Activated T-helper 1 cell treated with Interleukin-2 at 50 U/mL for 16 hours (primary cell): ENCODE data around the gene DUSP3.
A peak's percentile ranks its signal among the peaks of the same experiment; 100 is the strongest.

Source experiments
- DNase-seq: peaks from one replicate; pipeline ENCODE4 v3.0.0-alpha.2; 2020; ENCODE audit warnings: low read depth

DUSP3 gene

GRCh38 chr17:43768382-43768781, 10.4 kb downstream of the DUSP3 start:
- DNase-seq, result no peak

- DNase-seq, result no peak
Measured at GRCh38 chr17:43767713-43768059, 11.1 kb downstream of the DUSP3 start.

GRCh38 chr17:43767053-43767712, 11.6 kb downstream of the DUSP3 start:
- DNase-seq, result no peak

GRCh38 chr17:43766413-43767052, 12.2 kb downstream of the DUSP3 start:
- peak; percentile 15 for DNase-seq

- peak; percentile 75 for DNase-seq
Measured at GRCh38 chr17:43760254-43760852, 18.4 kb downstream of the DUSP3 start.

GRCh38 chr17:43759836-43760235, 18.9 kb downstream of the DUSP3 start:
- no peak for DNase-seq

- DNase-seq, result no peak
Measured at GRCh38 chr17:43758497-43759174, 20.1 kb downstream of the DUSP3 start, which contains the start of gene SOST. Gene SOST (minus strand): TSS chr17:43758791. CDS start chr17:43758741, 50 bp downstream.

GRCh38 chr17:43758086-43758485, 20.7 kb downstream of the DUSP3 start:
- DNase-seq, result no peak

GRCh38 chr17:43757171-43757660, 21.6 kb downstream of the DUSP3 start:
- DNase-seq, result no peak

- DNase-seq, result no peak
Measured at GRCh38 chr17:43756201-43756600, 22.6 kb downstream of the DUSP3 start.

- DNase-seq, result no peak
Measured at GRCh38 chr17:43755389-43755875, 23.3 kb downstream of the DUSP3 start.

GRCh38 chr17:43754947-43755346, 23.8 kb downstream of the DUSP3 start:
- DNase-seq, result no peak

- no peak for DNase-seq
Measured at GRCh38 chr17:43753493-43754129, 25.2 kb downstream of the DUSP3 start.

- no peak for DNase-seq
Measured at GRCh38 chr17:43750153-43750552, 28.6 kb downstream of the DUSP3 start.

GRCh38 chr17:43745541-43745940, 33.2 kb downstream of the DUSP3 start:
- no peak for DNase-seq

GRCh38 chr17:43741636-43742035, 37.1 kb downstream of the DUSP3 start:
- DNase-seq, result no peak

GRCh38 chr17:43740541-43740940, 38.2 kb downstream of the DUSP3 start:
- DNase-seq, result no peak

- DNase-seq, result no peak
Measured at GRCh38 chr17:43737722-43738121, 41.1 kb downstream of the DUSP3 start.

- no peak for DNase-seq
Measured at GRCh38 chr17:43736389-43736788, 42.4 kb downstream of the DUSP3 start.

- no peak for DNase-seq
Measured at GRCh38 chr17:43734376-43734775, 44.4 kb downstream of the DUSP3 start.

GRCh38 chr17:43733956-43734355, 44.8 kb downstream of the DUSP3 start:
- DNase-seq, result no peak

GRCh38 chr17:43732958-43733357, 45.8 kb downstream of the DUSP3 start:
- no peak for DNase-seq
